Prostate gland (tissue), 2 donors: ENCODE data around the gene ANKRD44.

Experiments used
- POLR2A ChIP-seq: fragments of 450-650 bp; IDR thresholded peaks from one replicate; pipeline ENCODE4 v1.6.1; 2016; ENCODE audit warnings: antibody characterized with exemption, mild to moderate bottlenecking
- TF ChIP-seq, protein P1 (sequence below), 4 experiments: fragments of 200-600 bp in 2 of 4; fragments of 450-650 bp in 2 of 4; sonication (generic) in 2 of 4; IDR thresholded peaks; 1 replicate in 3 of 4; 2 replicates in 1 of 4; pipeline ENCODE4 v1.5.1; 2016 to 2019; ENCODE audit warnings: antibody characterized with exemption in 4 of 4, mild to moderate bottlenecking in 2 of 4, moderate library complexity in 2 of 4

DNA sequence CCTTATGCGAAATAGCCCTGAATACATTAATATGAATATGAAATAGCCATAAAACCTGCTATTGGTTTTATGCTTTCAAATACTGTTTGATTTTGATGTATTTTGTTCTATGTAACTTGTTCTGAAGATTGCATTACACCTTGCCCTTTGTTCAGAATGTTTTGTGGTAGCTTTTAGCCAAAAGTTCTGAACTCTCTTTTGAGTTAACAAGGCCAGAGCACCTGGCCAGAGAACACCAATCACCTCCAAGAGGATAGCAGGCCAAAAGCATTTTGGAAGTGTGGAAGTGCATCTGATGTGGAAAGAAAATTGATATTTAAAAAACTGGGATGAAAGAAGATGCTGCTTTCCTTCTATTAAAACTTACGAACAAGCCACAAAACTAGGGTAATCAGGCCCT is 297.5 kb downstream of the ANKRD44 start:
- TF ChIP-seq, protein P1, sequence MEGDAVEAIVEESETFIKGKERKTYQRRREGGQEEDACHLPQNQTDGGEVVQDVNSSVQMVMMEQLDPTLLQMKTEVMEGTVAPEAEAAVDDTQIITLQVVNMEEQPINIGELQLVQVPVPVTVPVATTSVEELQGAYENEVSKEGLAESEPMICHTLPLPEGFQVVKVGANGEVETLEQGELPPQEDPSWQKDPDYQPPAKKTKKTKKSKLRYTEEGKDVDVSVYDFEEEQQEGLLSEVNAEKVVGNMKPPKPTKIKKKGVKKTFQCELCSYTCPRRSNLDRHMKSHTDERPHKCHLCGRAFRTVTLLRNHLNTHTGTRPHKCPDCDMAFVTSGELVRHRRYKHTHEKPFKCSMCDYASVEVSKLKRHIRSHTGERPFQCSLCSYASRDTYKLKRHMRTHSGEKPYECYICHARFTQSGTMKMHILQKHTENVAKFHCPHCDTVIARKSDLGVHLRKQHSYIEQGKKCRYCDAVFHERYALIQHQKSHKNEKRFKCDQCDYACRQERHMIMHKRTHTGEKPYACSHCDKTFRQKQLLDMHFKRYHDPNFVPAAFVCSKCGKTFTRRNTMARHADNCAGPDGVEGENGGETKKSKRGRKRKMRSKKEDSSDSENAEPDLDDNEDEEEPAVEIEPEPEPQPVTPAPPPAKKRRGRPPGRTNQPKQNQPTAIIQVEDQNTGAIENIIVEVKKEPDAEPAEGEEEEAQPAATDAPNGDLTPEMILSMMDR (IDR thresholded peaks at IDR 0.05) = no peak
- no peak for TF ChIP-seq POLR2A
